WERI-Rb-1 (cell line): Measurements from ENCODE around the gene TMEM175.

Source experiments
- DNase-seq: peaks from one replicate; pipeline ENCODE4 v3.0.0-alpha.2; 2020
- H3K27ac ChIP-seq: fragments of 250-450 bp; sonication (Bioruptor Pico); 2 replicates; pipeline ENCODE4 v1.5.1; 2020; ENCODE audit warnings: mild to moderate bottlenecking, moderate library complexity
- H3K27me3 ChIP-seq: fragments of 250-450 bp; sonication (Bioruptor Pico); 2 replicates; pipeline ENCODE4 v1.5.1; 2021; ENCODE audit warnings: mild to moderate bottlenecking, low read depth, moderate library complexity; ENCODE audit not compliant: insufficient read depth, severe bottlenecking
- H3K36me3 ChIP-seq: fragments of 250-450 bp; sonication (Bioruptor Pico); 2 replicates; pipeline ENCODE4 v1.5.1; 2020; ENCODE audit warnings: mild to moderate bottlenecking, moderate library complexity
- H3K4me3 ChIP-seq: 2 replicates; pipeline ENCODE4 v1.5.1; 2011; ENCODE audit warnings: low read depth, mild to moderate bottlenecking, control low read depth, low read length
- H3K9me3 ChIP-seq: fragments of 250-450 bp; sonication (Bioruptor Pico); 2 replicates; pipeline ENCODE4 v1.5.1; 2021; ENCODE audit warnings: mild to moderate bottlenecking, moderate library complexity; ENCODE audit not compliant: severe bottlenecking
- CTCF ChIP-seq: IDR thresholded peaks from 2 replicates; pipeline ENCODE4 v1.5.1; 2011; ENCODE audit warnings: low read depth, mild to moderate bottlenecking, control low read depth, inconsistent platforms, low read length

TMEM175 gene

GRCh38 chr4:948936-949300 is 16.7 kb downstream of the TMEM175 start:
- Histone ChIP-seq H3K27me3 (no peaks in the 10 kb centered on the region), H3K27ac (no peak overlapping the region), H3K36me3 (peaks cover 6% of the 10 kb centered on the region), H3K4me3 (no peak overlapping the region), H3K9me3 (no peaks in the 10 kb centered on the region)
- no peak for DNase-seq
- no peak for TF ChIP-seq CTCF

GRCh38 chr4:949656-950055 is 17.4 kb downstream of the TMEM175 start:
- no peaks in the 10 kb centered on the region for H3K27me3 ChIP-seq
- no peak for DNase-seq
- peaks cover 8% of the 10 kb centered on the region for H3K36me3 ChIP-seq
- no peak for TF ChIP-seq CTCF
- no peak overlapping the region for H3K4me3 ChIP-seq
- H3K27ac ChIP-seq: no peak overlapping the region
- no peaks in the 10 kb centered on the region for H3K9me3 ChIP-seq

GRCh38 chr4:950136-951020 is 18.1 kb downstream of the TMEM175 start:
- Histone ChIP-seq H3K36me3 (peaks cover 10% of the 10 kb centered on the region), H3K27me3 (no peaks in the 10 kb centered on the region), H3K9me3 (no peaks in the 10 kb centered on the region), H3K27ac (no peak overlapping the region), H3K4me3 (no peak overlapping the region)
- no peak for DNase-seq
- no peak for TF ChIP-seq CTCF

GRCh38 chr4:951186-951585 is 18.9 kb downstream of the TMEM175 start:
- no peak for TF ChIP-seq CTCF
- DNase-seq: no peak
- Histone ChIP-seq H3K9me3 (no peaks in the 10 kb centered on the region), H3K27ac (no peak overlapping the region), H3K4me3 (no peak overlapping the region), H3K36me3 (peaks cover 10% of the 10 kb centered on the region), H3K27me3 (no peaks in the 10 kb centered on the region)

- Histone ChIP-seq H3K4me3 (no peak overlapping the region), H3K36me3 (peaks cover 10% of the 10 kb centered on the region), H3K9me3 (no peaks in the 10 kb centered on the region), H3K27ac (no peak overlapping the region), H3K27me3 (no peaks in the 10 kb centered on the region)
- DNase-seq: no peak
- no peak for TF ChIP-seq CTCF
Measured at GRCh38 chr4:951594-952468, 19.6 kb downstream of the TMEM175 start.
